Transverse colon (tissue), 4 donors: ENCODE measurements around the gene KLHL29. TPM values are rescaled to one million over a fixed set of nuclear protein-coding genes. Genes with fewer than 3 reads are reported as not detected.
A peak's percentile ranks its signal among the peaks of the same experiment; 100 is the strongest.

ENCODE experiments used
- DNase-seq: peaks from one replicate; pipeline ENCODE4 v3.0.0-alpha.2; 2019
- H3K27ac ChIP-seq, 4 donors: fragments of 200-600 bp; sonication (generic); 2 replicates each; pipeline ENCODE4 v1.5.1; 2016 to 2018; ENCODE audit warnings: inconsistent platforms in 4 of 4
- H3K27me3 ChIP-seq: fragments of 200-600 bp; sonication (generic); 2 replicates; pipeline ENCODE4 v1.5.1; 2017; ENCODE audit warnings: inconsistent platforms
- H3K36me3 ChIP-seq, 4 donors: fragments of 200-600 bp; sonication (generic); 2 replicates each; pipeline ENCODE4 v1.5.1; 2017 to 2019; ENCODE audit warnings: inconsistent platforms in 4 of 4
- H3K4me1 ChIP-seq, 4 donors: fragments of 200-600 bp; sonication (generic); 2 replicates each; pipeline ENCODE4 v1.5.1; 2017 to 2020; ENCODE audit warnings: inconsistent platforms in 4 of 4
- H3K4me3 ChIP-seq, 4 donors: fragments of 200-600 bp; sonication (generic); 1 replicate in 1 of 4; 2 replicates in 3 of 4; pipeline versions ENCODE4 v1.5.1 to v1.6.1; 2017 to 2019; ENCODE audit warnings: inconsistent platforms in 4 of 4
- H3K9me3 ChIP-seq, 2 donors: fragments of 200-600 bp; sonication (generic); 2 replicates each; pipeline ENCODE4 v1.5.1; 2017 to 2019; ENCODE audit warnings: inconsistent platforms in 2 of 2
- EP300 ChIP-seq: sonication (generic); formaldehyde crosslinking; IDR thresholded peaks from one replicate; pipeline ENCODE4 v1.6.1; 2017; ENCODE audit warnings: antibody characterized with exemption, low read depth
- POLR2A ChIP-seq: fragments of 450-650 bp; IDR thresholded peaks from one replicate; pipeline ENCODE4 v1.6.1; 2016; ENCODE audit warnings: antibody characterized with exemption, mild to moderate bottlenecking, moderate library complexity
- POLR2AphosphoS5 ChIP-seq, 3 donors: sonication (generic); formaldehyde crosslinking; IDR thresholded peaks; one replicate each; pipeline ENCODE4 v1.6.1; 2016; ENCODE audit warnings: antibody characterized with exemption in 3 of 3
- WGBS, 2 donors: methylation state at CpG; one replicate each; pipeline ENCODE4 v1.1.5; 2018; ENCODE audit warnings: low coverage in 1 of 2; 5-methylcytosine and 5-hydroxymethylcytosine counted together
- in situ Hi-C, 4 donors: fragments of 200-750 bp; cut with MboI; loops; one replicate each; pipeline versions ENCODE4 v1.15.0 to v1.15.1; 2017; ENCODE audit warnings: low sequenced_read_pairs in 3 of 4, low pct_ligation_motif_present in 1 of 4, low pct_unique_long_range_greater_than_20kb in 1 of 4
- intact Hi-C: fragments of 100-400 bp; cut with DNase I; formaldehyde crosslinking; loops from one replicate; pipeline ENCODE4 v1.15.1; 2023; ENCODE audit warnings: low total_unique reads
- total RNA-seq, 4 donors: library from RNA; depleted of rRNA; stranded (reverse); fragments of >200 nt; gene quantifications; one replicate each; pipeline ENCODE4 v1.1.0, GENCODE V29; 2016
- TF ChIP-seq, protein P1 (sequence below), 5 experiments: fragments of 200-600 bp in 3 of 5; fragments of 450-650 bp in 2 of 5; sonication (generic) in 3 of 5; IDR thresholded peaks; 1 replicate in 2 of 5; 2 replicates in 3 of 5; pipeline ENCODE4 v1.5.1; 2016 to 2017; ENCODE audit warnings: antibody characterized with exemption in 5 of 5, inconsistent platforms in 3 of 5, mild to moderate bottlenecking in 2 of 5, moderate library complexity in 1 of 5

Gene KLHL29
- total RNA-seq, 4 donors from 2014 or later, result 3.3 to 16.5 (median 5.8) TPM

DNA sequence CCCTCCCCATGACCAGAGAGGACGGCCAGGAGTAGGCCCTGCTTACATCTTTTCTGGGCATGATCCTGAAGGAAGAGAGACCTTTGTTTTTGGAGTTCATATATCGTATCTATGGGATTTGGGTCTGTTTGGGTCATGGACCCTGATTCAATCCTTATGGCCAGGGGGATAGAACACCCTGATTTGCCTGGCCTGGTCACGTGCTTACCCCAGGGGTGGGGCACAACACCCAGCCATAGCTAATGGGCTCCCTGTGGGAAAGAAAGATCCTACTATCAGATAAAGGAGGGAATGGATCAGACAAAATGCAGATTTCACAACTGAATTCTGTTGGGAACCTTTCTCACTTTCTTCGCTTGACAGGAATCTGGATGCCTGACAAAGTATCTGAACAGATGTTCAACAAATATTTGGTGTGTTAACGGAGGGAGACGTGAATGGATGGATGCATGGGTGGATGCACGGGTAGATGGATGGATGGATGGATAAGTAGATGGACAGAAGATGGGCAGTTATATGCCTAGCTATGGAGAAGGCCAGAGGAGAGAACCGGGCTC lies 155.9 kb downstream of the KLHL29 start:
- intact Hi-C loops (no loop called here), in situ Hi-C loops (no loop called here)
- H3K4me1 ChIP-seq, result peaks cover 0 to 21% (median 10%) of the 10 kb centered on the region in 4 donors
- peak overlapping the region in 2 of 4 donors; percentile 29 to 51 for H3K27ac ChIP-seq
- no peak overlapping the region for H3K4me3 ChIP-seq
- no peaks in the 10 kb centered on the region for H3K9me3 ChIP-seq
- no peaks in the 10 kb centered on the region for H3K36me3 ChIP-seq
- WGBS, 2 donors, result 79 to 85% methylated on average over 5 to 8 of the region's 8 CpGs
- H3K27me3 ChIP-seq, result no peaks in the 10 kb centered on the region
- no peak for TF ChIP-seq POLR2AphosphoS5 (IDR thresholded peaks at IDR 0.05)
- TF ChIP-seq POLR2A, result no peak
- TF ChIP-seq, protein P1, sequence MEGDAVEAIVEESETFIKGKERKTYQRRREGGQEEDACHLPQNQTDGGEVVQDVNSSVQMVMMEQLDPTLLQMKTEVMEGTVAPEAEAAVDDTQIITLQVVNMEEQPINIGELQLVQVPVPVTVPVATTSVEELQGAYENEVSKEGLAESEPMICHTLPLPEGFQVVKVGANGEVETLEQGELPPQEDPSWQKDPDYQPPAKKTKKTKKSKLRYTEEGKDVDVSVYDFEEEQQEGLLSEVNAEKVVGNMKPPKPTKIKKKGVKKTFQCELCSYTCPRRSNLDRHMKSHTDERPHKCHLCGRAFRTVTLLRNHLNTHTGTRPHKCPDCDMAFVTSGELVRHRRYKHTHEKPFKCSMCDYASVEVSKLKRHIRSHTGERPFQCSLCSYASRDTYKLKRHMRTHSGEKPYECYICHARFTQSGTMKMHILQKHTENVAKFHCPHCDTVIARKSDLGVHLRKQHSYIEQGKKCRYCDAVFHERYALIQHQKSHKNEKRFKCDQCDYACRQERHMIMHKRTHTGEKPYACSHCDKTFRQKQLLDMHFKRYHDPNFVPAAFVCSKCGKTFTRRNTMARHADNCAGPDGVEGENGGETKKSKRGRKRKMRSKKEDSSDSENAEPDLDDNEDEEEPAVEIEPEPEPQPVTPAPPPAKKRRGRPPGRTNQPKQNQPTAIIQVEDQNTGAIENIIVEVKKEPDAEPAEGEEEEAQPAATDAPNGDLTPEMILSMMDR (IDR thresholded peaks at IDR 0.05), result no peak
- TF ChIP-seq EP300, result no peak
- no peak for DNase-seq

DNA sequence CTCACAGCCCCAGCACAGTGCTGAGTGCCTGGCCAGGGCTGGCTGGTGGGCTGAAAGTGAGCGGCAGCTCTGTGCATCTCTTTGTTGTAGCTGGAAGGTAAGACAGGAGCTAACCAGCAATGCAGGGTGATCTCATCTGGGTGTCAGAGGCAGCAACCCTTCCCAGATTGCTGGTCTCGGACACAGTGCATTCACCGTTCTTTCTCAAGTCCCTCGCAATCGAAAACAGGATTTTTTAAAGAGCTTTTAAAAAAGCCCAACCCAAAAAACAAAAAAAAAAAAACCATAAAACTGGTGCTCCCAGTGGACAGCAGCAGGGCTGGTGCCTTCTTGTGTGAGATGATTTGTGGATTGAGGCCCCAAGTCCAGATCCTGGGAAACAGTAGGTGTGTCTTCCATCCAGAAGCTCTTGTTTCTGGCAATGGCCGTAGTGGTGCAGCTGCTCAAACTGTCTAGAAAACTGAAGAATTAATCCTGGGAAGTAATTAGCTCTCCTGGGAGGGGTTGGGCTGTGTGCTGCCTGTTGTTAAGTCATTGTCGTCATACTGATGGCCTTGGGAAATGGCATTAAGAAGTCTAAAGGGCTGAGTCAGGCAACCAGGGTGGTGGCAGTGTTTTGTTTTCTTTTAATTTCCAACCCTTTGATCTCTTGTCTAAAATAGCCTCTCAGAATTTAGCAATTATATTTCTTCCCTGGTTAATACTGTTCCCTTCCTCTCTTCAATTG lies 156.7 kb downstream of the KLHL29 start:
- in situ Hi-C loops (no loop called here), intact Hi-C loops (no loop called here)
- TF ChIP-seq, protein P1 (IDR thresholded peaks at IDR 0.05), result no peak
- TF ChIP-seq EP300 (no peak), POLR2AphosphoS5 (IDR thresholded peaks at IDR 0.05) (no peak), POLR2A (no peak)
- no peak for DNase-seq
- Histone ChIP-seq H3K4me1 (peaks cover 0 to 23% (median 10%) of the 10 kb centered on the region in 4 donors), H3K9me3 (no peaks in the 10 kb centered on the region), H3K27ac (peak overlapping the region in 2 of 4 donors; percentile 29 to 51), H3K4me3 (no peak overlapping the region), H3K27me3 (no peaks in the 10 kb centered on the region), H3K36me3 (no peaks in the 10 kb centered on the region)
- WGBS, 2 donors, result 52 to 86% methylated on average over 1 to 7 of the region's 7 CpGs

DNA sequence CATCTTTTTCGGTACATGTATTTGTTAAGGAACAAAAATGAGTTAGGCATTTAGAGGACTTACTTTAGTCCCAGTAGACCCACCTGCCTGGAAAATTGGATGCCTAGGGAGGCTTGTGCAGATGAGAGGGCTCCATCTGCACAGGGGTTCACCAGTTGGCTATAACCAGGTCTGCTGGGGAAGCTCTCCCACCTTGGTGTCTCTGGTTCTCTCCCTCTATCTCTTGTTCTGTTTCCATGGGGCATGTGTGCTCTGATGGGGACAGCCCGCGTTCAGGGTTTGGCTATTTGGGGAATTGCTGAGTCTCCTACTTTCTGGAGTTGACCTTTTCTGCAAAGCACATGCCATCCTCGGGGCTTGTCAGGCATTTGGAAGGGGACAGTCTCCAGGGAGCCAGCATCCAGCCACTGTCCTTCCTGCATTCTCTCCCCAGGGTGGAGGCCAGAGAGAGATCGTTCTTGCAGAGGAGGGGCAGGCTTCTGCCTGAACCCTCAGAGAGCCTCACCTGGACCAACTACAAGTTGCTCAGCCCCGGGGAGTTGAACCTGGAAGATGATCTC lies 157.3 kb downstream of the KLHL29 start:
- H3K27ac ChIP-seq, result peak overlapping the region in 1 of 4 donors; percentile 29
- in situ Hi-C loops (no loop called here), intact Hi-C loops (no loop called here)
- H3K27me3 ChIP-seq, result no peaks in the 10 kb centered on the region
- WGBS, 2 donors, result 66 to 88% methylated on average over 3 to 5 of the region's 6 CpGs
- no peaks in the 10 kb centered on the region for H3K36me3 ChIP-seq
- TF ChIP-seq POLR2AphosphoS5 (IDR thresholded peaks at IDR 0.05) (no peak), EP300 (no peak), POLR2A (no peak)
- TF ChIP-seq, protein P1 (IDR thresholded peaks at IDR 0.05), result no peak
- no peak overlapping the region for H3K4me3 ChIP-seq
- H3K9me3 ChIP-seq, result no peaks in the 10 kb centered on the region
- DNase-seq, result no peak
- peaks cover 0 to 23% (median 10%) of the 10 kb centered on the region in 4 donors for H3K4me1 ChIP-seq

DNA sequence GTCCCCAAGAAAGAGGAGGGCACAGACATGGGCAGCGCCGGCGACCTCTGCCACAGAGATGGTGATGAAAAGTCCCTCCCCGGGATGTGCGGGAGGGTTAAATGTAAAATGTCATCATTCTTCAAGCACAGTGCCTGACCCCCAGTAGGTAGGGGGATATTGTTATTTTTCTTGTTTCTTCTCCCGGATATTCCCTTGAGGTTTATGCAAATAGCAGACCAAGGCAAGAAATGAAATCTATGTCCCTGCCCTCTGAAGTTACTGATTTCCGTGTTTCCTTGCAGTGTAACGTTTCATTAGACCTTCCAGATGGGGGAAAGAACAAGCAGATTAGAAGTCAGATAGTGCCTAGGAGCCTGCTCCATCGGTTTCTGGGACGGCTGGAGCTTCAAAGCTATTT lies 158.3 kb downstream of the KLHL29 start:
- no peak overlapping the region for H3K4me3 ChIP-seq
- in situ Hi-C loops (no loop called here), intact Hi-C loops (no loop called here)
- H3K9me3 ChIP-seq, result no peaks in the 10 kb centered on the region
- peaks cover 0 to 23% (median 10%) of the 10 kb centered on the region in 4 donors for H3K4me1 ChIP-seq
- DNase-seq, result no peak
- WGBS, 2 donors, result 83 to 89% methylated on average over 5 to 10 of the region's 10 CpGs
- H3K27me3 ChIP-seq, result no peaks in the 10 kb centered on the region
- H3K36me3 ChIP-seq, result no peaks in the 10 kb centered on the region
- TF ChIP-seq, protein P1 (IDR thresholded peaks at IDR 0.05), result no peak
- TF ChIP-seq POLR2AphosphoS5 (IDR thresholded peaks at IDR 0.05), result no peak
- no peak for TF ChIP-seq EP300
- TF ChIP-seq POLR2A, result no peak
- no peak overlapping the region for H3K27ac ChIP-seq
